K562 (cell line): ENCODE results near the gene SLC6A8. TPM values are rescaled to one million over a fixed set of nuclear protein-coding genes. Genes with fewer than 3 reads are reported as not detected.
A peak's percentile ranks its signal among the peaks of the same experiment; 100 is the strongest.

Experiments used
- CBFA2T2 ChIP-seq: fragments of 450-650 bp; conservative IDR thresholded peaks from 2 replicates; pipeline ENCODE4 v1.6.1; 2017; ENCODE audit warnings: mild to moderate bottlenecking
- HMGN3 ChIP-seq: IDR thresholded peaks from 2 replicates; pipeline ENCODE4 v1.6.1; 2011; ENCODE audit warnings: borderline replicate concordance, low read depth, mild to moderate bottlenecking, mixed read lengths, low read length; ENCODE audit not compliant: insufficient read length; ENCODE audit errors: extremely low read depth
- KLF13 ChIP-seq: fragments of 450-650 bp; IDR thresholded peaks from 2 replicates; pipeline ENCODE4 v1.6.1; 2016; ENCODE audit warnings: missing genetic modification characterization, low read depth, mild to moderate bottlenecking, missing compliant biosample characterization, moderate library complexity, borderline replicate concordance
- NRF1 ChIP-seq, 2 experiments: fragments of 450-650 bp; IDR thresholded peaks in 1 of 2; conservative IDR thresholded peaks in 1 of 2; 2 replicates each; pipeline ENCODE4 v1.6.1; 2014; ENCODE audit warnings: mild to moderate bottlenecking in 2 of 2
- PHB ChIP-seq: fragments of 250-450 bp; sonication (Bioruptor Pico); IDR thresholded peaks from 2 replicates; pipeline ENCODE4 v1.5.0; 2021
- PREB ChIP-seq: sonication (generic); formaldehyde crosslinking; IDR thresholded peaks from 2 replicates; pipeline ENCODE4 v1.8.1; 2023; ENCODE audit warnings: mild to moderate bottlenecking, missing genetic modification reagents
- SIX5 ChIP-seq, 2 experiments: IDR thresholded peaks; 2 replicates each; pipeline ENCODE4 v1.6.1; 2011; ENCODE audit warnings: low read length in 2 of 2, borderline replicate concordance in 1 of 2, low read depth in 1 of 2, mild to moderate bottlenecking in 1 of 2, moderate library complexity in 1 of 2; ENCODE audit not compliant: insufficient read depth in 1 of 2
- SMAD4 ChIP-seq: fragments of 250-450 bp; sonication (Bioruptor Pico); conservative IDR thresholded peaks from 2 replicates; pipeline ENCODE4 v1.8.0; 2021; ENCODE audit warnings: inconsistent platforms, mild to moderate bottlenecking, moderate library complexity
- TCF3 ChIP-seq: sonication (generic); formaldehyde crosslinking; IDR thresholded peaks from 2 replicates; pipeline ENCODE4 v1.4.0; 2020; ENCODE audit warnings: mild to moderate bottlenecking, missing genetic modification reagents
- TFE3 ChIP-seq: fragments of 450-650 bp; formaldehyde crosslinking; IDR thresholded peaks from 2 replicates; pipeline ENCODE4 v1.4.0; 2020; ENCODE audit warnings: mild to moderate bottlenecking, mixed read lengths
- ZBTB1 ChIP-seq: sonication (generic); formaldehyde crosslinking; IDR thresholded peaks from 2 replicates; pipeline ENCODE4 v1.8.1; 2023; ENCODE audit warnings: missing genetic modification reagents, low read depth, mild to moderate bottlenecking, borderline replicate concordance
- ZBTB8A ChIP-seq: fragments of 450-650 bp; IDR thresholded peaks from 2 replicates; pipeline ENCODE4 v1.6.1; 2018; ENCODE audit warnings: mild to moderate bottlenecking, moderate library complexity; ENCODE audit not compliant: partially characterized antibody
- ZFX ChIP-seq: sonication (generic); formaldehyde crosslinking; IDR thresholded peaks from 2 replicates; pipeline ENCODE4 v1.8.0; 2022; ENCODE audit warnings: mild to moderate bottlenecking, missing genetic modification reagents, moderate library complexity
- ZNF121 ChIP-seq: sonication (generic); formaldehyde crosslinking; conservative IDR thresholded peaks from 2 replicates; pipeline ENCODE4 v1.8.0; 2022; ENCODE audit warnings: missing genetic modification reagents
- ZNF239 ChIP-seq: fragments of 250-450 bp; sonication (Bioruptor Pico); IDR thresholded peaks from 2 replicates; pipeline ENCODE4 v1.4.0; 2020; ENCODE audit warnings: mild to moderate bottlenecking
- ZNF444 ChIP-seq: fragments of 250-450 bp; sonication (Bioruptor Pico); IDR thresholded peaks from 2 replicates; pipeline ENCODE4 v1.4.0; 2020; ENCODE audit warnings: mild to moderate bottlenecking, moderate library complexity
- ZNF57 ChIP-seq: fragments of 450-650 bp; formaldehyde crosslinking; IDR thresholded peaks from 2 replicates; pipeline ENCODE4 v1.4.0; 2020; ENCODE audit warnings: mild to moderate bottlenecking, moderate library complexity
- polyA plus RNA-seq, 8 experiments: library from polyadenylated mRNA; depleted of rRNA in 4 of 8; stranded (reverse) in 5 of 8; unstranded in 3 of 8; fragments of >200 nt; fragmentation: Nextera tagmentation in 2 of 8; fragmentation: Illumina TruSeq in 1 of 8; extraction: Ambion mirVana in 2 of 8; extraction: Trizol in 1 of 8; gene quantifications; 2 replicates each; pipeline versions ENCODE4 v1.2.1 to v1.2.3, GENCODE V29; 2011 to 2014; ENCODE audit warnings: inconsistent platforms in 1 of 8, missing spikeins in 1 of 8
- total RNA-seq, 7 experiments: library from RNA; depleted of rRNA in 6 of 7; stranded (reverse); fragments of >200 nt in 6 of 7; fragmentation: Illumina TruSeq in 2 of 7; extraction: Trizol in 2 of 7; gene quantifications; 2 replicates each; pipeline versions ENCODE4 v1.2.1 to v1.2.3, GENCODE V29; 2011 to 2021; ENCODE audit warnings: low replicate concordance in 1 of 7
- TF ChIP-seq, protein P1 (sequence below), 2 experiments: fragments of 450-650 bp; conservative IDR thresholded peaks; 2 replicates each; pipeline ENCODE4 v1.6.1; 2017; ENCODE audit warnings: mild to moderate bottlenecking in 2 of 2, moderate library complexity in 2 of 2

The SLC6A8 gene
- total and polyA plus RNA-seq, 9 of the 15 experiments (the other 6 are each of a cell fraction or from before 2014, with no cell fraction given) = 0.68 to 144 (median 34.3) TPM

- TF ChIP-seq PREB (CRISPR knock-in tag) (no peak), ZFX (CRISPR knock-in tag) (peak; percentile 92), ZNF444 (CRISPR knock-in tag) (no peak), TFE3 (CRISPR knock-in tag) (no peak), ZBTB8A (no peak), KLF13 (tag) (no peak; the same call in 1 of the 2 replicates), CBFA2T2 (no peak), SIX5 (IDR thresholded peaks at IDR 0.05; ENCODE audit: borderline replicate concordance in 1 of 2, insufficient read depth in 1 of 2, low read depth in 1 of 2, low read length in 2 of 2) (no peak), NRF1 (conservative IDR thresholded peaks at IDR 0.05 in 1 of 2, IDR thresholded peaks at IDR 0.05 in 1 of 2) (peak; percentile 45 to 58; a peak in 3 of 4 replicates), ZBTB1 (CRISPR knock-in tag) (no peak), SMAD4 (CRISPR knock-in tag) (peak; percentile 98), HMGN3 (peak; percentile 50), ZNF239 (CRISPR knock-in tag) (no peak), ZNF121 (CRISPR knock-in tag) (no peak), TCF3 (peak; percentile 8; the same call in 1 of the 2 replicates), ZNF57 (CRISPR knock-in tag) (no peak), PHB (CRISPR knock-in tag) (no peak)
- TF ChIP-seq, protein P1, sequence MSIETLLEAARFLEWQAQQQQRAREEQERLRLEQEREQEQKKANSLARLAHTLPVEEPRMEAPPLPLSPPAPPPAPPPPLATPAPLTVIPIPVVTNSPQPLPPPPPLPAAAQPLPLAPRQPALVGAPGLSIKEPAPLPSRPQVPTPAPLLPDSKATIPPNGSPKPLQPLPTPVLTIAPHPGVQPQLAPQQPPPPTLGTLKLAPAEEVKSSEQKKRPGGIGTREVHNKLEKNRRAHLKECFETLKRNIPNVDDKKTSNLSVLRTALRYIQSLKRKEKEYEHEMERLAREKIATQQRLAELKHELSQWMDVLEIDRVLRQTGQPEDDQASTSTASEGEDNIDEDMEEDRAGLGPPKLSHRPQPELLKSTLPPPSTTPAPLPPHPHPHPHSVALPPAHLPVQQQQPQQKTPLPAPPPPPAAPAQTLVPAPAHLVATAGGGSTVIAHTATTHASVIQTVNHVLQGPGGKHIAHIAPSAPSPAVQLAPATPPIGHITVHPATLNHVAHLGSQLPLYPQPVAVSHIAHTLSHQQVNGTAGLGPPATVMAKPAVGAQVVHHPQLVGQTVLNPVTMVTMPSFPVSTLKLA (conservative IDR thresholded peaks at IDR 0.05) = peak in 1 of 2 experiments; percentile 65; a peak in 1 of 4 replicates
These were observed 38.8 kb downstream of the SLC6A8 start (continued) for GRCh38 chrX:153726286-153727122.
